ENCODE results near the gene POGLUT2.

The POGLUT2 gene
- long read RNA-seq, result 0 reads

DNA sequence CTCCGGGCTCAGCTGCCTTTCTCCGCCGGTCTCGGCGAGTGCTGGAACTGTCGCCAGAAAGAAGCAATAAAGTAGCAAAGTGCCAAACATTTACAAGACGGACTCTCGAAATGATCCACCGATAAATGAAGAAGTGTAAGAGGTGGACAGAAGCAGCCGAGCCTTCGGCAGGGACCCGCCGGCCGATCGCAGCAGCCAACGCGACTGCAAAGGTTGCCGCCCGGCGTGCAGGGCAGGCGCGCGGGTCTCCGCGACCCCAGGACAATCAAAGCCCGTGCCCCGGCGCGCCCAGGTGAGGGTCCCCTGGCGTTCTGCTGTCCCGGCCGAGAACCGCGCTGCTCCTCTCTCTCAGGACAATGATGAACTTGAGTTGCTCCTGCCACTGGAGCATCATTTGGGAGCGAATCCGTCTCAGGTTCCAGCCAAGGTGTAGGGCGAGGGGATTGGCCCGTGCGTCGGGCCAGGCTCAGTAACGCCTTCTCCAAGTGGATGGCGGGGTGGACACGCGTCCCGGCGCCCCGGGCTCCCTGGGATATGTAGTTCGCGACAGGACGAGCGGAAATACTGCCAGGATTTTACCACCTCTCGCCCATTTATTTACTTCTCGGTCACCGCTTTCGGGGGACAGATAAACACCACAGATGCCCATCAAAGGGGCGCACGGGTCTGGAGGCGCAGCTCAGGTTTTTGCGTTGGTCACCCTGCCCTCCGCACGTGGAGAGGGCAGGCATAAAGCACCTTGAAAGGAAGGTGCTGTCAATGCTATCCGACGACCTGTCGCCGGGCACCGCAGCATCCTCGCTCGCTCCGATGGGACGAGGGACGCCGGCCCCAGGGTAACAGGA lies at the start of gene POGLUT2, which contains the start of gene BIVM:
TSS of gene POGLUT2 (minus strand) at position 396 of the 845 bp plus-strand sequence. CDS start at position 90, 306 bp downstream.
TSS of gene BIVM (plus strand) at position 539 of the 845 bp plus-strand sequence. CDS start 8,149 bp downstream, outside the sequence.
- no peak for TF ChIP-seq REST (IDR thresholded peaks at IDR 0.05; ENCODE audit: insufficient replicate concordance, low read depth)
- TF ChIP-seq POLR2AphosphoS5 (IDR thresholded peaks at IDR 0.05; ENCODE audit: low read depth), result no peak
- TF ChIP-seq GABPA (IDR thresholded peaks at IDR 0.05; ENCODE audit: low read depth), result no peak
- TF ChIP-seq SPI1 (IDR thresholded peaks at IDR 0.05; ENCODE audit: borderline replicate concordance, low read depth), result no peak
- TF ChIP-seq CTCF (IDR thresholded peaks at IDR 0.05; ENCODE audit: insufficient read depth, low read length), result no peak
- DNase-seq (ENCODE audit: low read depth in 1 of 2, low spot score in 1 of 2), result peak; percentile 50 to 97
- no peaks in the 10 kb centered on the region for H3K27me3 ChIP-seq (ENCODE audit: insufficient read depth, poor library complexity, severe bottlenecking)
- H3K4me3 ChIP-seq (replicated peaks; ENCODE audit: insufficient read depth, low read length), result peak within 1 kb of the TSS; percentile 82
- peak within 1 kb of the TSS; percentile 61 for H3K27ac ChIP-seq (replicated peaks)

DNA sequence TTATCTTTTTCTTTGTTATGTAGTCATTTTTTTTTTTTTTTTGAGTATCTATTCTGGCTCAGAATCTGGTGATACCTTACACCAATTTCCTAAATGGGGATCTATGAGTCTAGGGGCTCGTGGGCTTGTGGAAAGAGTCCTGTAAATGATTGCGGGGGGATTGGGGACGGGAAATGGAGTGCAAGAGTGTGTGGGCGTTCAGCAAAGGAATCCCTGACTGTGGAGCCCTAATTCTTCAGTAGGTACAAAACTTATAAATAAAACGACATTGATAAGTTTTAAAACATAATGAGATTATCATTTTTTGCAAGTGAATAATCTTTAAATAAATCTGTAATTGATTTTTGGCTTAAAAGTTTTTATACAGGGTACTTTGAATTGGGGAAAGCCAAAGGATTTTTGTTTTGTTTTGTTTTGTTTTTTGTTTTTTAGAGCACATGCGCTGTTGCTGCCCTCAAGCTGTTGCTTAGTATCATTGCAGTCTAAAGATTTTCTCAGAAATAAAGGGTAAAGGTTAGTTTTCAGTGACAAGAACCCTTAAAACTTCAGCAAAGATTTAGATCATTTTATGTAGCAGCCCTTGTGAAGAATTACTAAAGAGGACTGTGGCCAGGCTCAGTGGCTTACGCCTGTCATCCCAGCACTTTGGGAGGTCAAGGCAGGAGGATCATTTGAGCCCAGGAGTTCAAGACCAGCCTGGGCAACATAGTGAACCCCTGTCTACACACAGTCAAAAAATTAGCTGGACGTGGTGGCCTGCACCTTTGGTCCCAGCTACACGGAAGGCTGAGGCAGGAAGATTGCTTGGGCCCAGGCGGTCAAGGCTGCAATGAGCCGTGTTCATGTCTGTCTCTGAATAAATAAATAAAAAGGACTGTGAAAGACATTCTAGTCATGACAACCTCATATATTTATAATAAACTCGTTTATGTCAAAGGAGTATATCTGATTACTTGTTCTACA lies 48.8 kb upstream of the POGLUT2 start:
- Histone ChIP-seq H3K27me3 (ENCODE audit: insufficient read depth, poor library complexity, severe bottlenecking) (no peaks in the 10 kb centered on the region), H3K27ac (replicated peaks) (peak overlapping the region; percentile 97), H3K4me3 (replicated peaks; ENCODE audit: insufficient read depth, low read length) (peak overlapping the region; percentile 90)
- no peak for DNase-seq (ENCODE audit: low read depth in 1 of 2, low spot score in 1 of 2)
- TF ChIP-seq REST (IDR thresholded peaks at IDR 0.05; ENCODE audit: insufficient replicate concordance, low read depth) (no peak), CTCF (IDR thresholded peaks at IDR 0.05; ENCODE audit: insufficient read depth, low read length) (peak; percentile 32)

- H3K27ac ChIP-seq (replicated peaks), result peak overlapping the region; percentile 97
- DNase-seq (ENCODE audit: low read depth in 1 of 2, low spot score in 1 of 2), result peak in 1 of 2 experiments; percentile 83
- peak overlapping the region; percentile 90 for H3K4me3 ChIP-seq (replicated peaks; ENCODE audit: insufficient read depth, low read length)
- H3K27me3 ChIP-seq (ENCODE audit: insufficient read depth, poor library complexity, severe bottlenecking), result no peaks in the 10 kb centered on the region
- TF ChIP-seq GABPA (IDR thresholded peaks at IDR 0.05; ENCODE audit: low read depth), result no peak
- peak; percentile 76 for TF ChIP-seq SPI1 (IDR thresholded peaks at IDR 0.05; ENCODE audit: borderline replicate concordance, low read depth)
These were observed 47.7 kb upstream of the POGLUT2 start for GRCh38 chr13:102846261-102847015.
